ENCODE results near the gene ZBTB24. TPM values are rescaled to one million over a fixed set of nuclear protein-coding genes. Genes with fewer than 3 reads are reported as not detected.

The ZBTB24 gene
- total RNA-seq = 10.2 and 11.6 TPM in 2 replicates

GRCh38 chr6:109482905-109483734 is at the start of gene ZBTB24:
ZBTB24 (minus strand) TSS chr6:109483219; CDS start chr6:109482026, 1,193 bp downstream.

GRCh38 chr6:109455437-109456110 is 27.4 kb downstream of the ZBTB24 start, which contains the start of gene MICAL1:
MICAL1 (minus strand) TSS chr6:109455772; CDS start chr6:109454196, 1,576 bp downstream.

GRCh38 chr6:109440331-109441068 is 42.5 kb downstream of the ZBTB24 start, which contains the start of the genes PPIL6 and SMPD2:
PPIL6 (minus strand) TSS chr6:109440628; CDS start chr6:109440590, 38 bp downstream.
SMPD2 (plus strand) TSS chr6:109440724; CDS start chr6:109441122, 398 bp downstream.

Other genes starting within 250 kb of the ZBTB24 start
- gene CD164, start 100.8 kb downstream of the ZBTB24 start, total RNA-seq = 223 and 235 TPM in 2 replicates
- gene PPIL6, start 42.6 kb downstream of the ZBTB24 start, total RNA-seq = 2.9 and 4.5 TPM in 2 replicates
- 5.6 and 10.7 TPM in 2 replicates for gene SMPD2, start 42.5 kb downstream of the ZBTB24 start, total RNA-seq
- gene MICAL1, start 27.4 kb downstream of the ZBTB24 start, total RNA-seq = 52.6 and 85.3 TPM in 2 replicates
- 4.9 and 6.5 TPM in 2 replicates for gene AK9, start 208.0 kb upstream of the ZBTB24 start, total RNA-seq
- gene FIG4, start 208.1 kb upstream of the ZBTB24 start, total RNA-seq = 25.5 and 33.6 TPM in 2 replicates

Measured in smooth muscle cell of the umbilical artery (primary cell).